ENCODE measurements around the gene PSORS1C2. TPM values are rescaled to one million over a fixed set of nuclear protein-coding genes. Genes with fewer than 3 reads are reported as not detected.
A peak's percentile ranks its signal among the peaks of the same experiment; 100 is the strongest.

PSORS1C2 gene
- polyA plus RNA-seq, 1 of the 3 experiments (the other 2 are of a cell fraction): not detected

DNA sequence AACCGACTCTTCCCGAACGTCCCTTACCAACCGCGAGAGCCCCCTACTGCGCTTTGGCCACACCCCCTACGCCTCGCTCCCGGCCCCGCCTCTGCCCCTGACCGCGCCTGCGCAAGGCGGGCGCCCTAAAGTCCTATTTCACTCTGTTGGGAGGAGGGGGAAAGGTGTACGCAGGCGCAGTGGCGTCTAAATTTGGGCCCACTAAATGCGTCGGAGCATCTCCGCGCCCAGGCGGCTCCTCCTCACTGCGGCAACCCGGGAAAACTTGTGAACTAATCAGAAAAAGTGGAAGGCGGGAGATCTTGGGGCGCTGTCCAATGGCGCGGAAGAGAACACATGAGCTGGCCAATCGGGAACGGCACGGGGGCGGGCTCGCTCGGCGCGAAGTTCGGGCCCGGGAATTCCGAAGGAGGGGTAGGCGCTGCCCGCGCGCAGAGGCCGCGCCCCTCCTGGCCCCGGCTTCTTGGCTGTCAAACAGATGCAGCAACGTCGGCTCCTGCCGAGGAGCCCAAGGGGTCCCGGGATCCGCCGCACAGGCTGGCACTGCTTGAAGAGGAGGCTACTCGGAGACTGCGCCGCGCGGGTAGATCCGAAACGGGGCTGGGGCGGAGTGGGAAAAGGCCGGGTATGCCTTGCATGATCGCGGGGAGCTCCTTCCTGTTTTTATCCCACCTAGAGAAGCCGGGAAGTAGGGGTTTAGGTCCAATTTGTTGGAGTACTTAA is 19.4 kb upstream of the PSORS1C2 start, which contains the start of gene TCF19 (continued):
- TF ChIP-seq, protein P1, sequence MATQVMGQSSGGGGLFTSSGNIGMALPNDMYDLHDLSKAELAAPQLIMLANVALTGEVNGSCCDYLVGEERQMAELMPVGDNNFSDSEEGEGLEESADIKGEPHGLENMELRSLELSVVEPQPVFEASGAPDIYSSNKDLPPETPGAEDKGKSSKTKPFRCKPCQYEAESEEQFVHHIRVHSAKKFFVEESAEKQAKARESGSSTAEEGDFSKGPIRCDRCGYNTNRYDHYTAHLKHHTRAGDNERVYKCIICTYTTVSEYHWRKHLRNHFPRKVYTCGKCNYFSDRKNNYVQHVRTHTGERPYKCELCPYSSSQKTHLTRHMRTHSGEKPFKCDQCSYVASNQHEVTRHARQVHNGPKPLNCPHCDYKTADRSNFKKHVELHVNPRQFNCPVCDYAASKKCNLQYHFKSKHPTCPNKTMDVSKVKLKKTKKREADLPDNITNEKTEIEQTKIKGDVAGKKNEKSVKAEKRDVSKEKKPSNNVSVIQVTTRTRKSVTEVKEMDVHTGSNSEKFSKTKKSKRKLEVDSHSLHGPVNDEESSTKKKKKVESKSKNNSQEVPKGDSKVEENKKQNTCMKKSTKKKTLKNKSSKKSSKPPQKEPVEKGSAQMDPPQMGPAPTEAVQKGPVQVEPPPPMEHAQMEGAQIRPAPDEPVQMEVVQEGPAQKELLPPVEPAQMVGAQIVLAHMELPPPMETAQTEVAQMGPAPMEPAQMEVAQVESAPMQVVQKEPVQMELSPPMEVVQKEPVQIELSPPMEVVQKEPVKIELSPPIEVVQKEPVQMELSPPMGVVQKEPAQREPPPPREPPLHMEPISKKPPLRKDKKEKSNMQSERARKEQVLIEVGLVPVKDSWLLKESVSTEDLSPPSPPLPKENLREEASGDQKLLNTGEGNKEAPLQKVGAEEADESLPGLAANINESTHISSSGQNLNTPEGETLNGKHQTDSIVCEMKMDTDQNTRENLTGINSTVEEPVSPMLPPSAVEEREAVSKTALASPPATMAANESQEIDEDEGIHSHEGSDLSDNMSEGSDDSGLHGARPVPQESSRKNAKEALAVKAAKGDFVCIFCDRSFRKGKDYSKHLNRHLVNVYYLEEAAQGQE (IDR thresholded peaks at IDR 0.05; ENCODE audit: low read depth, low read length): no peak
- peak; percentile 82 for TF ChIP-seq RFX5 (IDR thresholded peaks at IDR 0.05; ENCODE audit: low read length)
- peak; percentile 23; the same call in 1 of the 2 replicates for TF ChIP-seq TEAD4 (IDR thresholded peaks at IDR 0.05; ENCODE audit: borderline replicate concordance, insufficient read depth)
- TF ChIP-seq POLR2AphosphoS5 (IDR thresholded peaks at IDR 0.05; ENCODE audit: low read depth, low read length): peak; percentile 67; the same call in 1 of the 2 replicates
- TF ChIP-seq, protein P2, sequence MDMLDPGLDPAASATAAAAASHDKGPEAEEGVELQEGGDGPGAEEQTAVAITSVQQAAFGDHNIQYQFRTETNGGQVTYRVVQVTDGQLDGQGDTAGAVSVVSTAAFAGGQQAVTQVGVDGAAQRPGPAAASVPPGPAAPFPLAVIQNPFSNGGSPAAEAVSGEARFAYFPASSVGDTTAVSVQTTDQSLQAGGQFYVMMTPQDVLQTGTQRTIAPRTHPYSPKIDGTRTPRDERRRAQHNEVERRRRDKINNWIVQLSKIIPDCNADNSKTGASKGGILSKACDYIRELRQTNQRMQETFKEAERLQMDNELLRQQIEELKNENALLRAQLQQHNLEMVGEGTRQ (IDR thresholded peaks at IDR 0.05; ENCODE audit: borderline replicate concordance, low read depth, low read length): no peak
- TF ChIP-seq JUND (IDR thresholded peaks at IDR 0.05): no peak
- TF ChIP-seq ELF1 (IDR thresholded peaks at IDR 0.05): no peak; the same call in 1 of the 2 replicates
- TF ChIP-seq, protein P3, sequence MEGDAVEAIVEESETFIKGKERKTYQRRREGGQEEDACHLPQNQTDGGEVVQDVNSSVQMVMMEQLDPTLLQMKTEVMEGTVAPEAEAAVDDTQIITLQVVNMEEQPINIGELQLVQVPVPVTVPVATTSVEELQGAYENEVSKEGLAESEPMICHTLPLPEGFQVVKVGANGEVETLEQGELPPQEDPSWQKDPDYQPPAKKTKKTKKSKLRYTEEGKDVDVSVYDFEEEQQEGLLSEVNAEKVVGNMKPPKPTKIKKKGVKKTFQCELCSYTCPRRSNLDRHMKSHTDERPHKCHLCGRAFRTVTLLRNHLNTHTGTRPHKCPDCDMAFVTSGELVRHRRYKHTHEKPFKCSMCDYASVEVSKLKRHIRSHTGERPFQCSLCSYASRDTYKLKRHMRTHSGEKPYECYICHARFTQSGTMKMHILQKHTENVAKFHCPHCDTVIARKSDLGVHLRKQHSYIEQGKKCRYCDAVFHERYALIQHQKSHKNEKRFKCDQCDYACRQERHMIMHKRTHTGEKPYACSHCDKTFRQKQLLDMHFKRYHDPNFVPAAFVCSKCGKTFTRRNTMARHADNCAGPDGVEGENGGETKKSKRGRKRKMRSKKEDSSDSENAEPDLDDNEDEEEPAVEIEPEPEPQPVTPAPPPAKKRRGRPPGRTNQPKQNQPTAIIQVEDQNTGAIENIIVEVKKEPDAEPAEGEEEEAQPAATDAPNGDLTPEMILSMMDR (IDR thresholded peaks at IDR 0.05): no peak
- no peak; the same call in 1 of the 2 replicates for TF ChIP-seq GABPA (IDR thresholded peaks at IDR 0.05; ENCODE audit: low read depth)
- no peak for TF ChIP-seq EZH2phosphoT487 (IDR thresholded peaks at IDR 0.05; ENCODE audit: borderline replicate concordance, low read depth)
- TF ChIP-seq YY1 (IDR thresholded peaks at IDR 0.05; ENCODE audit: low read depth): no peak
- peak; percentile 57; the same call in 1 of the 2 replicates for TF ChIP-seq FOXM1 (IDR thresholded peaks at IDR 0.05; ENCODE audit: low read depth)
- TF ChIP-seq, protein P4, sequence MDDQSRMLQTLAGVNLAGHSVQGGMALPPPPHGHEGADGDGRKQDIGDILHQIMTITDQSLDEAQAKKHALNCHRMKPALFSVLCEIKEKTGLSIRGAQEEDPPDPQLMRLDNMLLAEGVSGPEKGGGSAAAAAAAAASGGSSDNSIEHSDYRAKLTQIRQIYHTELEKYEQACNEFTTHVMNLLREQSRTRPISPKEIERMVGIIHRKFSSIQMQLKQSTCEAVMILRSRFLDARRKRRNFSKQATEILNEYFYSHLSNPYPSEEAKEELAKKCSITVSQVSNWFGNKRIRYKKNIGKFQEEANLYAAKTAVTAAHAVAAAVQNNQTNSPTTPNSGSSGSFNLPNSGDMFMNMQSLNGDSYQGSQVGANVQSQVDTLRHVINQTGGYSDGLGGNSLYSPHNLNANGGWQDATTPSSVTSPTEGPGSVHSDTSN (IDR thresholded peaks at IDR 0.05): peak; percentile 9; the same call in 1 of the 2 replicates
- TF ChIP-seq FOXJ3 (CRISPR knock-in tag; IDR thresholded peaks at IDR 0.05): no peak
- TF ChIP-seq TCF12 (IDR thresholded peaks at IDR 0.05): no peak
- TF ChIP-seq, protein P5, sequence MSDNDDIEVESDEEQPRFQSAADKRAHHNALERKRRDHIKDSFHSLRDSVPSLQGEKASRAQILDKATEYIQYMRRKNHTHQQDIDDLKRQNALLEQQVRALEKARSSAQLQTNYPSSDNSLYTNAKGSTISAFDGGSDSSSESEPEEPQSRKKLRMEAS (IDR thresholded peaks at IDR 0.05; ENCODE audit: low read depth): peak; percentile 67
